Glutamatergic neuron (in vitro differentiated cells): Measurements from ENCODE around the gene VTI1A. TPM values are rescaled to one million over a fixed set of nuclear protein-coding genes. Genes with fewer than 3 reads are reported as not detected.

Experiments
- DNase-seq: peaks from one replicate; pipeline ENCODE4 v3.0.0; 2022
- H3K27ac Mint-ChIP-seq: one replicate; pipeline ENCODE4 v1.8.0; 2020; ENCODE audit warnings: mild to moderate bottlenecking, mixed read lengths, inconsistent platforms; ENCODE audit not compliant: unreplicated experiment
- H3K27me3 Mint-ChIP-seq: one replicate; pipeline ENCODE4 v1.8.0; 2020; ENCODE audit warnings: mild to moderate bottlenecking, moderate library complexity, mixed read lengths, inconsistent platforms; ENCODE audit not compliant: unreplicated experiment
- H3K36me3 Mint-ChIP-seq: one replicate; pipeline ENCODE4 v1.8.0; 2020; ENCODE audit warnings: mild to moderate bottlenecking, mixed read lengths, inconsistent platforms; ENCODE audit not compliant: unreplicated experiment
- H3K4me1 Mint-ChIP-seq: one replicate; pipeline ENCODE4 v1.8.0; 2020; ENCODE audit warnings: mild to moderate bottlenecking, low read depth, mixed read lengths, inconsistent platforms; ENCODE audit not compliant: unreplicated experiment
- H3K4me3 Mint-ChIP-seq: one replicate; pipeline ENCODE4 v1.8.0; 2020; ENCODE audit warnings: mild to moderate bottlenecking, mixed read lengths, inconsistent platforms; ENCODE audit not compliant: unreplicated experiment
- H3K9me3 Mint-ChIP-seq: one replicate; pipeline ENCODE4 v1.8.0; 2020; ENCODE audit warnings: mild to moderate bottlenecking, moderate library complexity, mixed read lengths, inconsistent platforms; ENCODE audit not compliant: unreplicated experiment
- CTCF ChIP-seq: fragments of 200-600 bp; sonication (generic); IDR thresholded peaks from one replicate; pipeline ENCODE4 v1.5.0; 2021; ENCODE audit not compliant: partially characterized antibody, unreplicated experiment
- total RNA-seq: library from RNA; stranded (reverse); fragmentation: NEBNext Ultra II Directional; extraction: Animal tissue kit (Norgen Biotek cat#: 25700); gene quantifications from one replicate; pipeline ENCODE4 v1.2.1, GENCODE V29; 2021; ENCODE audit not compliant: unreplicated experiment

VTI1A gene
- total RNA-seq, 1 donor from 2014 or later, result 61.0 TPM

GRCh38 chr10:112643600-112644264 is 196.7 kb downstream of the VTI1A start:
- no peak for DNase-seq
- no peaks in the 10 kb centered on the region for H3K9me3 Mint-ChIP-seq
- H3K4me3 Mint-ChIP-seq, result no peak overlapping the region
- no peaks in the 10 kb centered on the region for H3K4me1 Mint-ChIP-seq
- no peaks in the 10 kb centered on the region for H3K36me3 Mint-ChIP-seq
- H3K27me3 Mint-ChIP-seq, result no peaks in the 10 kb centered on the region
- no peak for TF ChIP-seq CTCF
- no peak overlapping the region for H3K27ac Mint-ChIP-seq

GRCh38 chr10:112644265-112644645 is 197.2 kb downstream of the VTI1A start:
- H3K4me3 Mint-ChIP-seq, result no peak overlapping the region
- no peaks in the 10 kb centered on the region for H3K36me3 Mint-ChIP-seq
- DNase-seq, result no peak
- TF ChIP-seq CTCF, result no peak
- no peaks in the 10 kb centered on the region for H3K27me3 Mint-ChIP-seq
- H3K27ac Mint-ChIP-seq, result no peak overlapping the region
- no peaks in the 10 kb centered on the region for H3K4me1 Mint-ChIP-seq
- no peaks in the 10 kb centered on the region for H3K9me3 Mint-ChIP-seq

- no peak for TF ChIP-seq CTCF
- Mint-ChIP-seq H3K9me3 (no peaks in the 10 kb centered on the region), H3K36me3 (no peaks in the 10 kb centered on the region), H3K4me3 (no peak overlapping the region), H3K27ac (no peak overlapping the region), H3K4me1 (no peaks in the 10 kb centered on the region), H3K27me3 (no peaks in the 10 kb centered on the region)
- no peak for DNase-seq
Observed at GRCh38 chr10:112649006-112649821, 202.2 kb downstream of the VTI1A start.

- H3K27ac Mint-ChIP-seq, result no peak overlapping the region
- no peak overlapping the region for H3K4me3 Mint-ChIP-seq
- no peak for DNase-seq
- no peaks in the 10 kb centered on the region for H3K36me3 Mint-ChIP-seq
- no peaks in the 10 kb centered on the region for H3K9me3 Mint-ChIP-seq
- no peaks in the 10 kb centered on the region for H3K27me3 Mint-ChIP-seq
- H3K4me1 Mint-ChIP-seq, result no peaks in the 10 kb centered on the region
- no peak for TF ChIP-seq CTCF
Observed at GRCh38 chr10:112649822-112650152, 202.8 kb downstream of the VTI1A start.

- Mint-ChIP-seq H3K9me3 (no peaks in the 10 kb centered on the region), H3K27ac (no peak overlapping the region), H3K36me3 (no peaks in the 10 kb centered on the region), H3K27me3 (no peaks in the 10 kb centered on the region), H3K4me3 (no peak overlapping the region), H3K4me1 (no peaks in the 10 kb centered on the region)
- TF ChIP-seq CTCF, result no peak
- DNase-seq, result no peak
Observed at GRCh38 chr10:112650588-112651030, 203.6 kb downstream of the VTI1A start.
